Peyer's patch (tissue), 4 donors: ENCODE data around the gene FNBP1.

ENCODE experiments used
- POLR2A ChIP-seq, 2 donors: fragments of 450-650 bp; IDR thresholded peaks; one replicate each; pipeline ENCODE4 v1.5.1; 2017; ENCODE audit warnings: antibody characterized with exemption in 2 of 2, mild to moderate bottlenecking in 2 of 2, moderate library complexity in 2 of 2
- TF ChIP-seq, protein P1 (sequence below), 6 experiments: fragments of 450-650 bp in 4 of 6; fragments of 200-600 bp in 2 of 6; sonication (generic) in 1 of 6; IDR thresholded peaks; one replicate each; pipeline ENCODE4 v1.5.1; 2017 to 2019; ENCODE audit warnings: antibody characterized with exemption in 6 of 6, mild to moderate bottlenecking in 3 of 6, moderate library complexity in 1 of 6

DNA sequence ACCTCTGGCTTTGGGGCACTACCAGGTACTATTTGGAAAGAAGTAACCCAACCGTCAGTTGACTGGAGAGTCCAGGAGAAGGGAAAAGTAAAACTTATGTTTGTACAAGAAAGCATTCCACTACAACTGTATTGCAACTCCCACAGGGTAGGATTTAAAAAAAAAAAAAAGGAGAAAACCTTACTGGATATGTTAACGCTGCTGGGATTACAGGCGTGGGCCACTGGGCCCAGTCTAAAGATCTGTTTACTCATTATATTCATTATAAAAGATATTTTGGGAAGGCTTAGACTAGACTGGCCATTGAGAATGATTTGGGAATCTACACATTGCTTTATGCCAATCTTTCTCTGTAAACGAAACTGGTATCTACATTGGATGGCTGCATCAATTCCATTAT, 121.1 kb downstream of the FNBP1 start:
- TF ChIP-seq, protein P1, sequence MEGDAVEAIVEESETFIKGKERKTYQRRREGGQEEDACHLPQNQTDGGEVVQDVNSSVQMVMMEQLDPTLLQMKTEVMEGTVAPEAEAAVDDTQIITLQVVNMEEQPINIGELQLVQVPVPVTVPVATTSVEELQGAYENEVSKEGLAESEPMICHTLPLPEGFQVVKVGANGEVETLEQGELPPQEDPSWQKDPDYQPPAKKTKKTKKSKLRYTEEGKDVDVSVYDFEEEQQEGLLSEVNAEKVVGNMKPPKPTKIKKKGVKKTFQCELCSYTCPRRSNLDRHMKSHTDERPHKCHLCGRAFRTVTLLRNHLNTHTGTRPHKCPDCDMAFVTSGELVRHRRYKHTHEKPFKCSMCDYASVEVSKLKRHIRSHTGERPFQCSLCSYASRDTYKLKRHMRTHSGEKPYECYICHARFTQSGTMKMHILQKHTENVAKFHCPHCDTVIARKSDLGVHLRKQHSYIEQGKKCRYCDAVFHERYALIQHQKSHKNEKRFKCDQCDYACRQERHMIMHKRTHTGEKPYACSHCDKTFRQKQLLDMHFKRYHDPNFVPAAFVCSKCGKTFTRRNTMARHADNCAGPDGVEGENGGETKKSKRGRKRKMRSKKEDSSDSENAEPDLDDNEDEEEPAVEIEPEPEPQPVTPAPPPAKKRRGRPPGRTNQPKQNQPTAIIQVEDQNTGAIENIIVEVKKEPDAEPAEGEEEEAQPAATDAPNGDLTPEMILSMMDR (IDR thresholded peaks at IDR 0.05) = no peak
- TF ChIP-seq POLR2A (IDR thresholded peaks at IDR 0.05) = no peak
